ENCODE measurements around the gene TLE2. TPM values are rescaled to one million over a fixed set of nuclear protein-coding genes. Genes with fewer than 3 reads are reported as not detected.

Gene TLE2
- total and polyA plus RNA-seq, 2 donors = 2.0 to 16.8 TPM

- Histone ChIP-seq H3K4me3 (ENCODE audit: low read length in 2 of 2) (no peak overlapping the region), H3K4me1 (ENCODE audit: control insufficient read depth in 2 of 2, insufficient read depth in 2 of 2, low read length in 2 of 2) (peaks cover 11 to 31% of the 10 kb centered on the region in 2 donors)
- DNase-seq (ENCODE audit: low read depth in 6 of 9, low spot score in 9 of 9) = peak in 1 of 9 donors; percentile 34
Measured at GRCh38 chr19:3024870-3025548, 4.1 kb downstream of the TLE2 start.

GRCh38 chr19:3024509-3024869, 4.6 kb downstream of the TLE2 start:
- WGBS = 21% methylated on average over 5 of the region's 5 CpGs

More at GRCh38 chr19:3024870-3025548, 4.1 kb downstream of the TLE2 start:
- peaks cover 0 to 3% of the 10 kb centered on the region in 2 donors for H3K9me3 ChIP-seq (ENCODE audit: control insufficient read depth in 2 of 2, insufficient read depth in 1 of 2, low read length in 1 of 2)
- no peaks in the 10 kb centered on the region for H3K36me3 ChIP-seq (ENCODE audit: control insufficient read depth in 2 of 2, insufficient read depth in 2 of 2, low read length in 1 of 2)
- H3K27ac ChIP-seq (ENCODE audit: low read depth in 1 of 2, low read length in 1 of 2) = peak overlapping the region in 1 of 2 donors; percentile 5
- H3K27me3 ChIP-seq (ENCODE audit: control insufficient read depth in 2 of 2, insufficient read depth in 1 of 2, low read length in 1 of 2) = peaks cover 46 to 73% of the 10 kb centered on the region in 2 donors
- WGBS = 10% methylated on average over 30 of the region's 30 CpGs

GRCh38 chr19:3020321-3020960, 8.6 kb downstream of the TLE2 start:
- WGBS = 94% methylated on average over 18 of the region's 18 CpGs
- Histone ChIP-seq H3K4me1 (ENCODE audit: control insufficient read depth in 2 of 2, insufficient read depth in 2 of 2, low read length in 2 of 2) (peaks cover 6 to 12% of the 10 kb centered on the region in 2 donors), H3K4me3 (ENCODE audit: low read length in 2 of 2) (no peak overlapping the region), H3K9me3 (ENCODE audit: control insufficient read depth in 2 of 2, insufficient read depth in 1 of 2, low read length in 1 of 2) (no peaks in the 10 kb centered on the region), H3K36me3 (ENCODE audit: control insufficient read depth in 2 of 2, insufficient read depth in 2 of 2, low read length in 1 of 2) (no peaks in the 10 kb centered on the region), H3K27ac (ENCODE audit: low read depth in 1 of 2, low read length in 1 of 2) (no peak overlapping the region), H3K27me3 (ENCODE audit: control insufficient read depth in 2 of 2, insufficient read depth in 1 of 2, low read length in 1 of 2) (peaks cover 13 to 30% of the 10 kb centered on the region in 2 donors)
- no peak for DNase-seq (ENCODE audit: low read depth in 6 of 9, low spot score in 9 of 9)

More at GRCh38 chr19:3024509-3024869, 4.6 kb downstream of the TLE2 start:
- Histone ChIP-seq H3K9me3 (ENCODE audit: control insufficient read depth in 2 of 2, insufficient read depth in 1 of 2, low read length in 1 of 2) (peaks cover 0 to 3% of the 10 kb centered on the region in 2 donors), H3K27ac (ENCODE audit: low read depth in 1 of 2, low read length in 1 of 2) (no peak overlapping the region), H3K36me3 (ENCODE audit: control insufficient read depth in 2 of 2, insufficient read depth in 2 of 2, low read length in 1 of 2) (no peaks in the 10 kb centered on the region), H3K27me3 (ENCODE audit: control insufficient read depth in 2 of 2, insufficient read depth in 1 of 2, low read length in 1 of 2) (peaks cover 42 to 68% of the 10 kb centered on the region in 2 donors), H3K4me1 (ENCODE audit: control insufficient read depth in 2 of 2, insufficient read depth in 2 of 2, low read length in 2 of 2) (peaks cover 11 to 29% of the 10 kb centered on the region in 2 donors), H3K4me3 (ENCODE audit: low read length in 2 of 2) (no peak overlapping the region)
- DNase-seq (ENCODE audit: low read depth in 6 of 9, low spot score in 9 of 9) = no peak

DNA sequence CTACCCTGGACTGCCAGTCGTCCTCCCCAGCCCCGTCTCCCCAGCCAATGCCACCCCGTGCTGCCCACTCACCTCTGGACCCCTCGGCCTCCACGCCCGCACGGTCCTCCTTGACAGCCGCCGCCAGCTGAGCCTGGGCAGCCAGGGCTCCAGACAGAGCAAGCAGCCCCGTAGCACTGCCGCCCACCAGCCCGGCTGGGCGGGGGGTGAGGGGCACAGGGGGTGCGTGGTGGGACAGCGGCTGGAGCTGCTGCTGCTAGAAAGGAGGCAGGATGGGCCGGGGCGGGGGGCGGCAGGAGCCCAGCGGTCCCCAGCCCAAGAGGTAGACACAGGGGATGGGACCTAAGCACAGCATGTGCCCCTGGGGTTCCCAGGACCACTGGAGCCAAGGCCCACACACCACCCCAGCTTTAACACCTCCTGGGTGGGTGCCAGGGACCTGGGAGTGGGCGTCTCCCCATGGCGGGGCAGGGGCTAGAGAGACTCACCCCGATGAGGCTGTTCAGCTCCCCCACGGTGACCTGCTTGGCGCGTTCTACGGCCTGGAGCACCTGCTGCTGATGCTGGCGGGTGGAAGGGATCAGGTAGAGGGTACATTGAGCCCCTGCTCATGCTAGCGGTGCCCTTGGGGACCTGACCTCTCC, 9.7 kb downstream of the TLE2 start:
- Histone ChIP-seq H3K9me3 (ENCODE audit: control insufficient read depth in 2 of 2, insufficient read depth in 1 of 2, low read length in 1 of 2) (no peaks in the 10 kb centered on the region), H3K36me3 (ENCODE audit: control insufficient read depth in 2 of 2, insufficient read depth in 2 of 2, low read length in 1 of 2) (no peaks in the 10 kb centered on the region), H3K4me3 (ENCODE audit: low read length in 2 of 2) (no peak overlapping the region), H3K27ac (ENCODE audit: low read depth in 1 of 2, low read length in 1 of 2) (no peak overlapping the region), H3K27me3 (ENCODE audit: control insufficient read depth in 2 of 2, insufficient read depth in 1 of 2, low read length in 1 of 2) (peaks cover 2 to 25% of the 10 kb centered on the region in 2 donors), H3K4me1 (ENCODE audit: control insufficient read depth in 2 of 2, insufficient read depth in 2 of 2, low read length in 2 of 2) (peaks cover 0 to under 1% of the 10 kb centered on the region in 2 donors)
- 97% methylated on average over 28 of the region's 28 CpGs for WGBS
- DNase-seq (ENCODE audit: low read depth in 6 of 9, low spot score in 9 of 9) = no peak

DNA sequence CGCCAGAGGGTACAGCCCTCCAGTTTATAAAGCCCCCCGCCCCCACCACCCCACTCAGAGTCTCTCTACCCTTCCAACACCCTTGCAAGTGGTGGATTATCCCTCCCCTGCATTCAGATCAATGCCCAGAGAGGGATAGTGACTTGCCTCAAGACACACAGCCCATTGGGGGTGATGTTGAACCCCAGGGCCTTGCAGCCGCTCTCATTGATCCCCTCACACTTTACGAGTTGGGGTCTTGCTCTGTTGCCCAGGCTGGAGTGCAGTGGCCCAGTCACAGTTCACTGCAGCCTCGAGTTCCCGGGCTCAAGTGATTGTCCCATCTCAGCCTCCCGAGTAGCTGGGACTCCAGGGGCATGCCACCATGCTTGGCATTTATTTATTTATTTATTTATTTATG, 11.2 kb downstream of the TLE2 start:
- no peaks in the 10 kb centered on the region for H3K36me3 ChIP-seq (ENCODE audit: control insufficient read depth in 2 of 2, insufficient read depth in 2 of 2, low read length in 1 of 2)

GRCh38 chr19:3015126-3016057, 13.7 kb downstream of the TLE2 start:
- no peaks in the 10 kb centered on the region for H3K4me1 ChIP-seq (ENCODE audit: control insufficient read depth in 2 of 2, insufficient read depth in 2 of 2, low read length in 2 of 2)
- no peaks in the 10 kb centered on the region for H3K9me3 ChIP-seq (ENCODE audit: control insufficient read depth in 2 of 2, insufficient read depth in 1 of 2, low read length in 1 of 2)
- WGBS = 95% methylated on average over 22 of the region's 22 CpGs
- no peak overlapping the region for H3K4me3 ChIP-seq (ENCODE audit: low read length in 2 of 2)
- no peaks in the 10 kb centered on the region for H3K36me3 ChIP-seq (ENCODE audit: control insufficient read depth in 2 of 2, insufficient read depth in 2 of 2, low read length in 1 of 2)
- H3K27me3 ChIP-seq (ENCODE audit: control insufficient read depth in 2 of 2, insufficient read depth in 1 of 2, low read length in 1 of 2) = peaks cover 0 to 25% of the 10 kb centered on the region in 2 donors
- no peak overlapping the region for H3K27ac ChIP-seq (ENCODE audit: low read depth in 1 of 2, low read length in 1 of 2)
- DNase-seq (ENCODE audit: low read depth in 6 of 9, low spot score in 9 of 9) = no peak

More for the DNA sequence above, 11.2 kb downstream of the TLE2 start:
- no peaks in the 10 kb centered on the region for H3K4me1 ChIP-seq (ENCODE audit: control insufficient read depth in 2 of 2, insufficient read depth in 2 of 2, low read length in 2 of 2)
- WGBS = 92% methylated on average over 7 of the region's 7 CpGs
- H3K9me3 ChIP-seq (ENCODE audit: control insufficient read depth in 2 of 2, insufficient read depth in 1 of 2, low read length in 1 of 2) = no peaks in the 10 kb centered on the region
- no peak for DNase-seq (ENCODE audit: low read depth in 6 of 9, low spot score in 9 of 9)
- H3K27ac ChIP-seq (ENCODE audit: low read depth in 1 of 2, low read length in 1 of 2) = no peak overlapping the region
- no peak overlapping the region for H3K4me3 ChIP-seq (ENCODE audit: low read length in 2 of 2)
- peaks cover 0 to 17% of the 10 kb centered on the region in 2 donors for H3K27me3 ChIP-seq (ENCODE audit: control insufficient read depth in 2 of 2, insufficient read depth in 1 of 2, low read length in 1 of 2)

DNA sequence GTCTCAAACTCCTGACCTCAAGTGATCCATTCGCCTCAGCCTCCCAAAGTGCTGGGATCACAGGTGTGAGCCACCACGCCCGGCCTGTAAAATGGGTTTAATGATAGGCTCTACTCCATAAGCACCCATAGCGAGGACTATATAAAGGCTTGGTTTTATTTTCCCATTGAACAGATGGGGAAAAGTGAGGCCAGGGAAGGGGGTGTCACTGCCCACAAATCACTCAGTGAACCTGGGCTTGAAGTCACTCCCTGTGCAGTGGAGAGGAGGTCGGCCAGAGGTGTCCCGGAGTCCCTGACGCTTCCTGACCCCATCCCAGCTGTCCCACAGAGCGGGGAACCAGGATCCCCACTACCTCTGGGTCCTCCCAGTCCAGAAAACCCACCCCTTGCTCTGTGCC, 14.9 kb downstream of the TLE2 start:
- Histone ChIP-seq H3K27ac (ENCODE audit: low read depth in 1 of 2, low read length in 1 of 2) (no peak overlapping the region), H3K4me3 (ENCODE audit: low read length in 2 of 2) (no peak overlapping the region), H3K36me3 (ENCODE audit: control insufficient read depth in 2 of 2, insufficient read depth in 2 of 2, low read length in 1 of 2) (no peaks in the 10 kb centered on the region), H3K4me1 (ENCODE audit: control insufficient read depth in 2 of 2, insufficient read depth in 2 of 2, low read length in 2 of 2) (no peaks in the 10 kb centered on the region), H3K9me3 (ENCODE audit: control insufficient read depth in 2 of 2, insufficient read depth in 1 of 2, low read length in 1 of 2) (no peaks in the 10 kb centered on the region), H3K27me3 (ENCODE audit: control insufficient read depth in 2 of 2, insufficient read depth in 1 of 2, low read length in 1 of 2) (peaks cover 0 to 25% of the 10 kb centered on the region in 2 donors)
- no peak for DNase-seq (ENCODE audit: low read depth in 6 of 9, low spot score in 9 of 9)
- 98% methylated on average over 8 of the region's 8 CpGs for WGBS

DNA sequence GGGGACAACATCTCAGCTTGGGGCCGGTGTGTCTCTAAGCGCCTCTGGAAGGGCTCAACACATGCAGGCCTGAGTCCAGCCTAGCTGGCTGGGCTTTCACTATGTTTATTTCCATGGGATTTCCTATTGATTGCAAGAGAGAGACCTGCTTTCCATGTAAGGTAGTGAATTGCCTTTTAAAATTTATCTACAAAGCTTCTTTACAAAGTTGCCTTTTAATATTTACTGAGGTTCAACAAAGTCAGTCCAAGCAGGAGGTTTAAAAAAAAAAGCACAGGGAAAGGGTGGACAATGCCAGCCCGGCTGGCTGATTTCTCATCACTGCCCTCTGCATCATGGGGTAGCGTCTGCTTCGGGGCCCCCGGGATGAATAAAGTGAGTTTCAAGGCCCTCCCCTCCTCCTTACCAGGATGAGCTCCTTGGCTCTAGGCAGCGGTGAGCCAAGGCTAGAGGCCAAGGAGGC, 15.8 kb downstream of the TLE2 start:
- 97% methylated on average over 7 of the region's 7 CpGs for WGBS
- H3K4me1 ChIP-seq (ENCODE audit: control insufficient read depth in 2 of 2, insufficient read depth in 2 of 2, low read length in 2 of 2) = no peaks in the 10 kb centered on the region
- H3K4me3 ChIP-seq (ENCODE audit: low read length in 2 of 2) = no peak overlapping the region
- H3K9me3 ChIP-seq (ENCODE audit: control insufficient read depth in 2 of 2, insufficient read depth in 1 of 2, low read length in 1 of 2) = no peaks in the 10 kb centered on the region
- no peaks in the 10 kb centered on the region for H3K36me3 ChIP-seq (ENCODE audit: control insufficient read depth in 2 of 2, insufficient read depth in 2 of 2, low read length in 1 of 2)
- H3K27ac ChIP-seq (ENCODE audit: low read depth in 1 of 2, low read length in 1 of 2) = no peak overlapping the region
- DNase-seq (ENCODE audit: low read depth in 6 of 9, low spot score in 9 of 9) = no peak
- peaks cover 0 to 28% of the 10 kb centered on the region in 2 donors for H3K27me3 ChIP-seq (ENCODE audit: control insufficient read depth in 2 of 2, insufficient read depth in 1 of 2, low read length in 1 of 2)

Measured in thymus (tissue), 11 donors.